HG03575 (cell line): ENCODE measurements around the gene STX2.
"Not testable (repeated sequence)": the region's sequence is repeated elsewhere in the genome, so short reads cannot be mapped to it uniquely, and the experiment has no call there.

Source experiments
- ATAC-seq: cut with Tn5 transposase; IDR thresholded peaks from one replicate; pipeline ENCODE4 v1.9.1; 2021; ENCODE audit not compliant: unreplicated experiment, insufficient number of reproducible peaks, low FRiP score; ENCODE audit errors: extremely low read depth

STX2 gene

DNA sequence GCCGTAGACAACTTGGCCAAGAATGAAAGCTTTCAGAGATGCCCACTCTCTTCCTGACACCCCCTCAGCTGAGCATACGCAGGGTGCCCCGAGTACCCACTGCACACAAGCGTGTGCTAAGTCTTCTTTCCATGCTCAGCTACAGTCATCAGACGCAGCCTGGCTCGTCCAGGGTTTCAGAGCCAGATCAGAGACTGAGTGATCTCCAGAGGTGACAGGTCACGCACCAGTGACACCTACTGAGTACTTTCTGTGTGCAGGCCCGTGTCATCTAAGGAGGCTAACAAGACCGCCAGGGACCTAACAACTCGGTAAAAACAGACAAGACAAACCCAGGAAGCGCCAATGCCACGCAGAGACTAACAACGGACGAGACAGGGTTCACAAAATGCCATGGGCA is 25.1 kb downstream of the STX2 start:
- ATAC-seq = no peak

DNA sequence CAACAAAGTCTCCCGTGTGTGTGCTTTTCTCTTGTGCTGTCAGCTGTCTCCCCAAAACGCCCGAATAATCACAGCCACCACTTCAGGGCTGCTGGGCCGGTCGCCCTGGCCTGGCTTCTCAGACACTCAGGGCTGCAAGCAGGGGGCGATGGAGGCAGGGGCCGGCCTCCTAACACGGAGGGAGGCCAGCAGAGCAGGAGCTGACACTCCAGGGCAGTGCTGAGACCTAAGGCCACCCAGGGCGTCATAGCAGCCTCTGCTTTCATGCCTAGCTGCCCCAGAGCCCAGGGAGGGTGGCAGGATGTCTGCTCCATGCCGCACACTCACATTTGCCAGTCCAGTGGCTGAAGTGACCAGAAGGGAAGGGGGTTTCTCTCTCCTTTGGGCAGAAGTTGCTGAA is 25.6 kb downstream of the STX2 start:
- ATAC-seq = no peak

DNA sequence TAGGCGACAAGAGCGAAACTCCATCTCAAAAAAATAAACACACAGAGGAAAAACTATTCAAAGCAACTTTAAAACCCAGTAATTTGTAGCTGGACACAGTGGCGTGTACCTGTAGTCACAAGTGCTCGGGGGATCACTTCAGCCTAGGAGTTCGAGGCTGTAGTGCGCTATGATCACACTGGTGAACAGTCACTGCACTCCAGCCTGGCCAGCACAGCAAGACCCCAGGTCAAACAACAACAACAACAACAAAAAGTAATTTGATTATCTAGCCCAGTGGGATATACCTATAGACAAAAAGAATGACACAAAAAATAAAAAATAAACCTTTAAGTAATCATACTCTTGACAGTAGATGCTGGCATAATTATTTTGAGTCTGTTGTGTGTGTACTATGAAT is 29.3 kb downstream of the STX2 start:
- ATAC-seq = no peak

DNA sequence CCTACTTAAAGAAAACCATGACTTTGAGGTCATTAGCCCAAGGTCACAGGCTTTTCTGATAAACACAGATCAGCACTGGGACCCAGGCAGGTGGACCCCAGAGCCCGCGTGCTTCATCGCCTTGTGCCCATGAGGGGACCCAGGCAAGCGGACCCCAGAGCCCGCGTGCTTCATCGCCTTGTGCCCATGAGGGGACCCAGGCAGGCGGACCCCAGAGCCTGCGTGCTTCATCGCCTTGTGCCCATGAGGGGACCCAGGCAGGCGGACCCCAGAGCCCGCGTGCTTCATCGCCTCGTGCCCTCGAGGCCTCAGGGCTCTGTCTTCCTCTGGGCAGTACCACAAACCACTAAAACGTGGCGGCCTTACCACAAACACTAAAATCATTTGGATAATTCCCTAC is 31.7 kb downstream of the STX2 start:
- ATAC-seq = no peak

DNA sequence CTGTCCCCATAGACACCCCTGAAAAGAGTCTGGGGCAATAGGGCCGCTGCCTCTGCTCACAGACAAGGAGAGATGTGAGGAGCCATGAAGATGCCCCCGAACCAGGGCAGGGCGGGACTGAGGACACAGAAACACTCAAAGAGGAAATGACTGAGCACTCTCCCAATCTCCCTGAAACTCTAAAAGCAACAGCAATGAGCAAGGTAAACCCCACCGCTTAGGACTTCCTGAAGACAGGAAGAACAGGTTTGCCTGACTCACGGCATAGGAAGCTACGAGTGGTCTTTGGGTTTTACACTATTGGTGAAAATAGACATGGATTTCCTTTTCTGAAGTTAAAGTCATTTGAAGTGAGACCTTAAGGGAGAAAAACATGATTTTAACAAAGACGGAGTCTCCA is 32.5 kb downstream of the STX2 start:
- ATAC-seq = no peak

DNA sequence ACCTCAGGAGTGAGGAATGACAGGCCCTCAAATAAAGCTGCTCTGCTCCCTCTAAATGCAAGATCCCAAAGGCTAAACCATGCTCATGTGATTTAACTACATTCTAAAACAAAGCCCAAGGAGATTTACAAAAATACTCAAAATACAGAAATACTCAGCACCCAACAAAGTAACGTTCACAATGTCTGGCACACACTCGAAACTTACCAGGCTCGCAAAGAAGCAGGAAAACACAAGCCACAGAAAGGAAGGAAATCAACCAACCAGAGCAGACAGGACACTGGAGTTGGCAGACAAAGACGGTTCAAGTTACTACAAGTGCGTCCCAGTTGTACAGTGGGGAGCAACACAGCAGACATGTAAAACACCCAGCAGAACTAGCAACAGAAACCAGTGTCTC is 33.4 kb downstream of the STX2 start:
- ATAC-seq = no peak

DNA sequence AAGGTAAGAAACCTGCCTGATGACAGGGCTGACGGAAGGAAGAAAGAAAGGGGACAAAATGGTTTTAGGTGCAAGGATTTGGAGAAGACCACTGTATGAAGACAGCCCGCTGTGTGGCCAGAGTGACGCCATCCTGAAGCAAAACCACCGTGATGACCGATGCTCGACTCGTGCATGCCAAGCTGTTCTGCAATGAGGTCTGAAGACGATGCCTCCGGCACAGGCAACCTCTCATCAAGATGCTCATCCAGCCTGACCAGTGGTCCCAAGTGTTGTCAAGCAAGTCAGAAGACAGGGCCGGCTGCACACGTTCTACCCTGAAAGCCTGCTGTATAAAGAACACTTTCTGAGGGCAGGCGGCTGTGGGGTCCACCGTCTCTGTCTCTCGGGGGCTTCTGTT is 34.8 kb downstream of the STX2 start:
- ATAC-seq = no peak

DNA sequence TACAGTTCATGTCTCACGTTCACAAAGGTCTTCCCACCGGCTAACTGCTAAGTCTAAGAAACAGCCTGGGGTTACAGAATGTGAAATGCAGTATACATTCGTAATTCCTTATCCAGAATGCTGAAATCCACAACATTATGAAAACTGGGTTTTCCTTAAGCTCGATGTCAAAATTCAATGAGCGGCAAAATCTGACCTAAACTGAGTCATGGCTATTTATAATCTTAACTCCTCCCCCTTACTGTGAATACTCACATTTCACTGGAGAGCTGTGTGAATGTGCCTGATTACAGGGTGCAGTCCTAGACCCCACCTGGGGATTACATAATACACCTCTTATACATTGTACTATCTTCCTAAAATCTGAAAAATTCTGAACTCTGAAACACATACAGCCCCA is 35.3 kb downstream of the STX2 start:
- ATAC-seq = no peak

DNA sequence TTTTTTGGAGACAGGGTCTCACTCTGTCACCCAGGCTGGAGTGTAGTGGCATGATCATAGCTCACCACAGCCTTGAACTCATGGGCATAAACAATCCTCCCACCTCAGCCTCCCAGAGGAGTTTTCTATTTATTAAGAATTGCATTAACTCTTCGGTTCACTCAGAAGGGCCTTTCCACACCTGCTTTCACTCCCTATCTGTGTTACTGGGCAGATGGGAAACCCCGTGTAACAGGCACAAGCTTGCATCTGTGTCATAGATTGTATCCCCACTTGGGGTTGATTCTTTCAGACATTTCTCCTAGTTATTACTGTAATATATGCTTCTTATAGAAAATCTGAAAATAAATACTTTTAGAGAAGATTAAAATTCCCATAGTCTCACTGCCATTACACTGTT is 38.7 kb downstream of the STX2 start:
- no peak for ATAC-seq

DNA sequence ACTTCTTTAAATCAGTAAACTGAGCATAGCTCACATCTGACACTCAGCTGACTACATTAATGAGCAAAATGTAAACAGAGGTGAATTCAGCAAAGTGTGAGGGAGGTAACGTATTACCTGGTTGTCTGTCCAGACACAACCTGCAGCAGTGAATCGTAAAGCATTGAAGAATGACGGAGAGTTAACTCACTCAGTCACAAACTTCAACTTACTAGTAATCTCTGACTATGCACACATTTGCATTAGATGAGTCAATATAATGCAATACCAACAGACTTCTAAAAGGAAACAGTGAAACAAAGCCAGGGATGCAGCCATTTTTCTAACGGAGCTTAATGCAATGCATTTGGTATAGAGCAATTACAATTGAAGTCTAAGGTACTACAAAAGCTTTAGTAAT is 40.0 kb downstream of the STX2 start:
- no peak for ATAC-seq

DNA sequence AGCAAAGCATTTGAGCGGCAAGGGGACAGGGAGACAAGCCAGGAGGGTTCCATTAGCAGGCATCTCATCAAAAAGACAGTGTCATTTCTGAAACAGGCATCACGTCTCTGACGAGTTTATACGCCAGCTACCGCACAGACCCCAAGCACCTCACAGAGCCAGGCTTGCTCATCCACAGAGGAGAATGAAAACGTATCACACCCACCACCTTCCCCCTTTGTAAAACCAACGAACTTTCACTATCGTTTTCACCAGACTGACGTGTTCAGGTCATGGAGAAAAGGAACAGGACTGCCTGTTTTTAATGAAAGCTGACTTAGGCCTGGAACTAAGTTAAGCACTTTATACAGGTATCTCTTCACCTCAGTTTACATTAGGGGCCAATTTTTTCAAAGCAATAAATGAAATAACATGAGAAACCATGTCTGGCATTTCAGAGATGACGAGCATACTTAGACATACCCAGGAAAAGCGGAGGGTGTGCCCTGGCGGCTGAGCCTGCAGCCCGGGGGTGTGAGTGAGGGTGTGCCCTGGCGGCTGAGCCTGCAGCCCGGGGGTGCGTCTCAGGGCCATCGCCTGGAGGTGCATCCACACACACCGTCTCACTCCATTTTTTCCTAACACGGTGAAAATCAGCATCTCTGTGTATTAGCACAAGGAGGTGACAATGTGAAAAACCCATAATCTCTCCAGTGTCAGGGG is 41.9 kb downstream of the STX2 start:
- ATAC-seq = no peak

DNA sequence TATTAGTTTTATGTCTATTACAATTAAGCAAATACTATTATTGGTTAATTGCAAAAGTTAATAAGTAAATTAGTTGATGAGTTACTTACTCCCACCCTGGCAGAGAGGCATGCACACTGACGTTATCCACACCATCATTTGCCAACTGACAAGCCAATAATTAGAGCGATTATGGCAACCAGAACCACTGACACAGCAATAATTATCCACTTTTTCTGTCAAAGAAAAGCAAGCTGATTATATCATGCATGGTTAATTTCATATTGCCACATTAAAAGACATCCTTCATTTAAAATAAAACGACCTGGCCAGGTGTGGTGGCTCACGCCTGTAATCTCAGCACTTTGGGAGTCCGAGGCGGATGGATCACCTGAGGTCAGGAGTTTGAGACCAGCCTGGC is 43.1 kb downstream of the STX2 start:
- ATAC-seq = no peak

DNA sequence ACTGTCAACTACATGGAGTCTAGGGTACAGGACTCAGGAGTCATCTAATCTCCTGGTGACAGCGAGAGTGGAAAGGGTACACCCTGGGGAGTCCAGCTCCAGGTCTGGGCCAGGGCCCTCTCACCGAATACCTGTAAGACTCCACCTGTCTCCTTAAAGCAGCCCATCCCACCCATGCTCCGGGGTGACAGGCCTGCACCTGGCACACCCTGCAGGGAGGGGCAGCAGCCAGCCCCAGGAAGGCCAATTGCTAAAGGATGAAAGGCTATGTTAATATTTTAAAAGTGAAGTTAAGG is 45.5 kb downstream of the STX2 start:
- ATAC-seq = no peak

DNA sequence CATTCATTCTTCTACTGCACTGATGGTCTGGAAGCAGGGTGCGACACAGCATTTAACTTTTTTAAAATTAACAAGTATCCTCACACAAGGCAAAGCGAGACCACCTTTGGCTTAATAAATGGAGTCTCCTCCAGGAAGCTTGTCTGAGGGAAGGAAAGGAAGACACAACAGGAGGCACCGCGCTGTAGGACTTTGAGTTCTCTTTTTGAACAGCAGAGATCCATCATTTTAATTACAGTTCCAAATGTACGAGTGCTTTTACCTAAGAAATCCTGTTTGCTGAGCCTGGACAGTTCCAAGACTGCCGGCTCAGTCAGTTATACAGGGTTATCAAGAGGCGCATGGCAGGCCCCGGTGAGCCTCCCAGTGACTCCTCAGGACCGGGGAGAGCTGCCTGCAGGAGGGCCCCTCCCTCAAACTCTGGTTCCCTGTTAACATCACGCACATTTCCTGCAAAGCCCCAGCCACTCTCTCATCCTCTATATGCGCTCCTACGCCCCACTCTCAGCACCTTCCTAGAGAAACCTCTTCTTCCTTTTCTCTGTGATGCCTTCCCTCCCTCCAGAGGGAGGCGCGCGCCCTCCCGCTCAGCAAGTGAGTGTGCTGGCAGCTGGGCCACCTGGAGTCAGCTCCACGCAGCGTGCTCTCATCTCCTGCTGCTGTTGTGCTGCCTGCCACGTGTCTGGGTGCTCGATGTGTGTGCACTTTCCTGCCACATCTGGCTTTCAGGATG is 46.1 kb downstream of the STX2 start:
- ATAC-seq = no peak

DNA sequence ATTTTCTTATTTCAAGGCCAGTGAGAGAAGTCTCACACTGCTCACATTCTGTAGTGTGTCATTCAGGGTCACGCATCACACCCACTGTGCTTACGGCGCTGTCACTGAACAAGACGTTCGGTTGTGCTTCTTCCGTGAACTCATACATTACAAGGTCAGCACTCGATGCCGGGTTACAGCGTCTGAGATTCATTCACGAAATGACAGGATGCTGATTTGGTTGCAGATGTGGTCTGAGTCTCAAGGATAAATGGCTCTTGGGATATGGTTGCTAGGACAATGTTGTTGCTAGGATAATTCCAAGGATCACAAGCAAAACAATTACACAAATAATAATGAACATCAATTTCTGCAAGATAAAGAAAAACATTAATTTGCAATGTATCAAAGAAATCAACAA is 47.4 kb downstream of the STX2 start:
- ATAC-seq = no peak

DNA sequence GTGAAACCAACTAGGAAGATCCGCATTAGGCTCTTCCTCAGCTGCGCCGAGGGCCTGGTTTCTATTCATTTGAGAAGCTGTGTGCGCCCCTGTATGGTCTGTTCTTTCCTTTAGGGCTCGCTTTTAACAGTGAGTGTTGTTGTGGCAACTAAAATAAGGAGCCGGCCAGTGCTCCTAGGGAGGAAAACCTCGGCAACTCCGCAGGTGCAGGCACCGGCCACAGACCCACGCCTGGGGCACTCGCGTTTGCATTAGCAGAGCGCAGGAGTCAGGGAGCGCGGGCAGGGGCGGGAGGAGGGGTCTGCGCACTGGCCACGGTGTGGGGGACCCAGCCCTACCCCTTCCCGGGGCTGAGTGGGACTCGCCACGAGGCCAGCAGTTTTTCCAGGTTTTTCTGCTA is 50.5 kb downstream of the STX2 start:
- no peak for ATAC-seq

DNA sequence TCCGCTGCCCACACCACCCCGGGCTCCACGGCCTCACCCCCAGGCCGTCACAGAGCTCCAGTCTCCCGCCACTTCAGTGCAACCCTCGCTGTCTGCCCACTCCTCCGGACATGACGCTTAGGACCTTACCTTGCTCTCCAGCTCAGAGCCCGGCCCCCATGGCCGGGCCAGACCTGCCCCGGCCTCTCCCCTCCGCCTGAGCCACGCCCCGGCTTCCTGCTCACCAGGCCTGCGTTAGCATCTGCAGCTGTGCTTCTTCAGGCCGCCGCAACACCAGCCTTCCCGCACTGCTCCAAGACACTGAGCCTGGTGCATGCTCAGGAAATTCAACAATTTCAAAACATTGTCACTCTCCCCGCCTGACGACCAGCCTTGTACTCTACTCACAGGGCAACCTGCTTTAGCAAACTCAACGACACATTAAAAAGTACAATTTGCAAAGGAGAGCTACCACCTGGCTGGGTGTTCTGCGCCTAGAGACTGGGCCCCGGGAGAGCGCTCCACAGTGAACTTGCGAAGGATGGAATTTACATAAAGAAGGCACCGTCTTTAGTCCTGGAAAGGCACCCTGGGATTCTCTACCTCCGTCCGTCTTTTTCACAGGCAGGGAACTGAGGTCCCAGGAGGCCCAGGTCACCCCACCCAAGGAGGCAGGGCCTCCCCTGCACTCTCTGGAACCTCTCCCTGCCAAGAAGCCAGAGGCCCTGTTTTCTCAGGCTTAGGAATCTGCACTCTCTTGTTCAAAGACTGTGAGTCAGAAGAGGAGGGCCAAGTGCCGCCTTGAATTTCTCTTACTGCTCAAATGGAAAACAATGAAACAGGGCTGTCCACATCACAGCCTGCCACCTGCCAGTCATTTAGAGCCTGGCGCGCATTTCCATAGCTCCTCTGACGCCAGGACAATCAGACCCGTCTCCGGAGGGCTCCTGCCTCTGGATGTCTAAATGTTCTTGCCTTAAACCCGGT is 51.3 kb downstream of the STX2 start:
- no peak for ATAC-seq

DNA sequence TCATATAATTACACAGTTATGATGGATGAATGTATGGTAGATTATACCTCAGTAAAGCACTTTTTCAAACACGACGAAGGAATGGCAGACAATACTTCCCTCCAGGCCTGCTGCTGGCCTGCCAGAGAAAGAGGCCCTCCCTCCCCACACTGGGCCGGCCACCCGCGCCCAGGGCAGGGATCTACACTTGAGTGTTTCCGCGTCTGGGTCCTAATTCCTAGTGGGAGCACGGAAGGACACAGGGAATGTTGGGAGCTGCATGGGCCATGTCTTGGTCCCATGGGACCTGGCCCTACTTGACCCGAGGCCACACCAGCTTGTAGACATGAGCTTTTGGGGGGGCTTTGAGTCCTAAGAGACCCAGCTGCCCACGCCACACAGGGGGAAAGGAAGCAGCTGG is 52.0 kb downstream of the STX2 start:
- no peak for ATAC-seq

DNA sequence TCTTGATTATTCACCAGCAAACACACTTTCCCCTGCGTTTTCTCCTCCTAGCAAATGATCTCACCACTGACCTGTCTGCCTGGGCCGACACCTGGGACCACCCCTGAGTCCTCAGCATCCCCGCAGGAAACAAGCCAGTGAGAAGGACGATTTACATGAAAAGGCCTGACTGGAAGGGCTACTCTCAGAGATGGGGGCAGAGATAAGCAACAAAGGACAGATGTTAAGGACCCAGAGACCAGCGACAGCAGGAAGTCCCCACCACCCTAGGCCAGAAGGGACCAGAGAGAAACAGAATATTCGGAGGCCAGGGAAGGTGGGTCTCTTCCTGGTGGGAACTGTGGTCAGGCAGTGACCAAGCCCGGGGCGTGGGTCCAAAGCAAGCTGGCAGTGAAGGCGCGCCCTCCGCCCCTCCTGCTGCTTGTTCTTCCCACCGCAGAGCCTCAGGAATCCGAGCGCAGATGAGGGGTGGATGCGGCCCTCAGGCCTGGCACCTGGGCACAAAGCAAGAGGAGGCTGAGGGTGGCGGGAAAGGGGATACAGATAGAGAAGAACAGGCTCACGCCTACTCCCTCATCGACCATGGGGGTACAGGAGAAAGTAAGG is 55.8 kb downstream of the STX2 start:
- ATAC-seq = no peak

DNA sequence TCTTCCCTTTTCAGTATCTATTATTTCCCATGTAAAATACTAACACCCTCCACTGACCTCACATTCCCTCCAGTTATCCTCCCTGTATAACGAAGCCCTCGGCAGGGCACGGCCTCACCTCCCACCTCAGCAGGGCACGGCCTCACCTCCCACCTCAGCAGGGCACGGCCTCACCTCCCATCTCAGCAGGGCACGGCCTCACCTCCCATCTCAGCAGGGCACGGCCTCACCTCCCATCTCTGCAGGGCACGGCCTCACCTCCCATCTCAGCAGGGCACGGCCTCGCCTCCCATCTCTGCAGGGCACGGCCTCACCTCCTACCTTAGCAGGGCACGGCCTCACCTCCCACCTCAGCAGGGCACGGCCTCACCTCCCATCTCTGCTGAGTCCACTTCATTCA is 56.8 kb downstream of the STX2 start:
- ATAC-seq = not testable (repeated sequence)
